Gastrocnemius medialis (tissue), 4 donors: ENCODE results near the gene GPA33. TPM values are rescaled to one million over a fixed set of nuclear protein-coding genes. Genes with fewer than 3 reads are reported as not detected.

ENCODE experiments used
- ATAC-seq, 2 donors: fragments of 150-250 bp; one replicate each; pipeline ENCODE4 v1.9.1; 2016
- DNase-seq, 2 donors: peaks; one replicate each; pipeline ENCODE4 v3.0.0-alpha.2; 2019
- H3K27ac ChIP-seq, 4 donors: fragments of 200-600 bp; sonication (generic); 1 replicate in 1 of 4; 2 replicates in 3 of 4; pipeline ENCODE4 v1.5.1; 2016 to 2018; ENCODE audit warnings: mild to moderate bottlenecking in 2 of 4, moderate library complexity in 1 of 4
- H3K27me3 ChIP-seq, 3 donors: fragments of 200-600 bp; sonication (generic) in 2 of 3; 1 replicate in 1 of 3; 2 replicates in 2 of 3; pipeline versions ENCODE4 v1.5.1 to v1.6.0; 2016 to 2019; ENCODE audit warnings: mild to moderate bottlenecking in 1 of 3, moderate library complexity in 1 of 3
- H3K36me3 ChIP-seq, 2 donors: fragments of 200-600 bp; sonication (generic) in 1 of 2; one replicate each; pipeline ENCODE4 v1.5.1; 2017 to 2018
- H3K4me1 ChIP-seq, 2 donors: fragments of 200-600 bp; sonication (generic) in 1 of 2; one replicate each; pipeline ENCODE4 v1.5.1; 2016 to 2017; ENCODE audit warnings: mild to moderate bottlenecking in 2 of 2
- H3K4me3 ChIP-seq, 4 donors: fragments of 200-600 bp; sonication (generic) in 3 of 4; 1 replicate in 1 of 4; 2 replicates in 3 of 4; pipeline ENCODE4 v1.5.1; 2016 to 2019; ENCODE audit warnings: mild to moderate bottlenecking in 2 of 4
- H3K9me3 ChIP-seq, 3 donors: fragments of 200-600 bp; sonication (generic) in 2 of 3; 1 replicate in 1 of 3; 2 replicates in 2 of 3; pipeline ENCODE4 v1.5.1; 2016 to 2019
- POLR2A ChIP-seq, 2 donors: fragments of 450-650 bp; IDR thresholded peaks; one replicate each; pipeline ENCODE4 v1.6.1; 2017; ENCODE audit warnings: antibody characterized with exemption in 2 of 2, mild to moderate bottlenecking in 2 of 2, moderate library complexity in 2 of 2
- in situ Hi-C, 4 donors: fragments of 200-750 bp; cut with MboI; loops; one replicate each; pipeline versions ENCODE4 v1.15.0 to v1.8.0; 2017; ENCODE audit warnings: low sequenced_read_pairs in 4 of 4
- intact Hi-C: fragments of 100-400 bp; cut with DNase I; formaldehyde crosslinking; loops from one replicate; pipeline ENCODE4 v1.15.1; 2023; ENCODE audit warnings: low total_unique reads
- total RNA-seq, 4 donors: library from RNA; depleted of rRNA; stranded (reverse); fragments of >200 nt; gene quantifications; one replicate each; pipeline versions ENCODE4 v1.1.0 to v1.2.3, GENCODE V29; 2016
- TF ChIP-seq, protein P1 (sequence below), 5 experiments: fragments of 450-650 bp in 3 of 5; fragments of 200-600 bp in 2 of 5; sonication (generic) in 2 of 5; IDR thresholded peaks in 4 of 5; conservative IDR thresholded peaks in 1 of 5; 1 replicate in 4 of 5; 2 replicates in 1 of 5; pipeline ENCODE4 v1.5.1; 2016 to 2019; ENCODE audit warnings: antibody characterized with exemption in 5 of 5, mild to moderate bottlenecking in 3 of 5, moderate library complexity in 3 of 5

Gene GPA33
- total RNA-seq, 4 donors from 2014 or later: 1.9 TPM; not detected in 3

DNA sequence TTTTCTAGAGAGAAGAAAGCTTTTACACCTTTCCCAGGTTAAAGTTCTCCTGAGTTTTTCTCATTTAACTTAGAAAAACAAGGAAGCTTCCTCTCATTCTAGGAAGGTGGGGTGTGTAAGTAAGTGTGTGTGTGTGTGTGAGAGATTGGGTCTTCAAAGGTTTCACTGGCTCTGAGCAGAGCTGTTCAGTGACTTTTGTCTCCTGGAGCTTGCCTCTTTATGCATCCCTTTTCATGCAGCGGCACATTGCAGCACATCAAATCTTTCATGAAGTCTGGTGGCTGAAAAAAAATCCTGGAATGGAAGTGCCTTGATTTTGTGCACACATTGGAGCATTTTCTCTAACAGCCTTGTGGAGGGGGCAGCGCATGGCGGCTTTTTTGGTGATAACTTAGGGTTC lies 3.4 kb downstream of the GPA33 start:
- TF ChIP-seq, protein P1, sequence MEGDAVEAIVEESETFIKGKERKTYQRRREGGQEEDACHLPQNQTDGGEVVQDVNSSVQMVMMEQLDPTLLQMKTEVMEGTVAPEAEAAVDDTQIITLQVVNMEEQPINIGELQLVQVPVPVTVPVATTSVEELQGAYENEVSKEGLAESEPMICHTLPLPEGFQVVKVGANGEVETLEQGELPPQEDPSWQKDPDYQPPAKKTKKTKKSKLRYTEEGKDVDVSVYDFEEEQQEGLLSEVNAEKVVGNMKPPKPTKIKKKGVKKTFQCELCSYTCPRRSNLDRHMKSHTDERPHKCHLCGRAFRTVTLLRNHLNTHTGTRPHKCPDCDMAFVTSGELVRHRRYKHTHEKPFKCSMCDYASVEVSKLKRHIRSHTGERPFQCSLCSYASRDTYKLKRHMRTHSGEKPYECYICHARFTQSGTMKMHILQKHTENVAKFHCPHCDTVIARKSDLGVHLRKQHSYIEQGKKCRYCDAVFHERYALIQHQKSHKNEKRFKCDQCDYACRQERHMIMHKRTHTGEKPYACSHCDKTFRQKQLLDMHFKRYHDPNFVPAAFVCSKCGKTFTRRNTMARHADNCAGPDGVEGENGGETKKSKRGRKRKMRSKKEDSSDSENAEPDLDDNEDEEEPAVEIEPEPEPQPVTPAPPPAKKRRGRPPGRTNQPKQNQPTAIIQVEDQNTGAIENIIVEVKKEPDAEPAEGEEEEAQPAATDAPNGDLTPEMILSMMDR (IDR thresholded peaks at IDR 0.05 in 4 of 5, conservative IDR thresholded peaks at IDR 0.05 in 1 of 5): no peak
- TF ChIP-seq POLR2A (IDR thresholded peaks at IDR 0.05): no peak
- Histone ChIP-seq H3K9me3 (no peaks in the 10 kb centered on the region), H3K27ac (peak overlapping the region in 1 of 4 donors; percentile 66), H3K4me1 (peaks cover 22 to 33% of the 10 kb centered on the region in 2 donors), H3K36me3 (no peaks in the 10 kb centered on the region), H3K4me3 (no peak overlapping the region), H3K27me3 (no peaks in the 10 kb centered on the region)
- in situ Hi-C loops: no loop called here
- DNase-seq: no peak
- intact Hi-C loops: no loop called here
- no peak for ATAC-seq

GRCh38 chr1:167086033-167086432 lies 4.1 kb downstream of the GPA33 start:
- Histone ChIP-seq H3K27me3 (no peaks in the 10 kb centered on the region), H3K9me3 (no peaks in the 10 kb centered on the region), H3K27ac (peak overlapping the region; percentile 5 to 66 (median 35)), H3K36me3 (no peaks in the 10 kb centered on the region), H3K4me1 (peaks cover 22 to 29% of the 10 kb centered on the region in 2 donors), H3K4me3 (no peak overlapping the region)
- in situ Hi-C loops (no loop called here), intact Hi-C loops (no loop called here)
- DNase-seq (no peak), ATAC-seq (peak in 1 of 2 donors; percentile 48)
- TF ChIP-seq, protein P1 (IDR thresholded peaks at IDR 0.05 in 4 of 5, conservative IDR thresholded peaks at IDR 0.05 in 1 of 5): peak in 1 of 5 experiments; percentile 14
- TF ChIP-seq POLR2A (IDR thresholded peaks at IDR 0.05): no peak

DNA sequence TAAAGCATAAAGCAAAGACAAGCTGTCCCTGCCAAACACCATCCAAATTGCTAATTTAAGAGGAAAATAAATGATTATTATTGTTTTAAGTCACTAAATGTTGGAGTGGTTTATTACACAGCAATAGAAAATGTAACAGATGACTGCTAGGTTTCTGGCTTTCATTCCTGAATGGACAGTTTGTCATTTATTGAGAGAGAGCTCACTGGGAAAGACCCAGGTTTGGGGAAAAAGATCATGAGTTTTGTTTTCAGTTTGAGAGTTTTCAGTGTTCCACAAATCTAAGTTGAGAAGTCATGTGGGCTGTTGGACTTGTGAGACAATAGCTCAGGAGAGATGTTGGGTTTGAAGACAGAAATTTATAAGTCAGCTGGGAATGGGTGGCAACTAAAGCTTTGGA lies 5.4 kb downstream of the GPA33 start:
- Histone ChIP-seq H3K27me3 (no peaks in the 10 kb centered on the region), H3K4me1 (peaks cover 22 to 23% of the 10 kb centered on the region in 2 donors), H3K4me3 (no peak overlapping the region), H3K9me3 (no peaks in the 10 kb centered on the region), H3K27ac (no peak overlapping the region), H3K36me3 (no peaks in the 10 kb centered on the region)
- ATAC-seq: no peak
- DNase-seq: no peak
- TF ChIP-seq POLR2A (IDR thresholded peaks at IDR 0.05): no peak
- TF ChIP-seq, protein P1 (IDR thresholded peaks at IDR 0.05 in 4 of 5, conservative IDR thresholded peaks at IDR 0.05 in 1 of 5): no peak
- in situ Hi-C loops: no loop called here
- intact Hi-C loops: loop anchor here (5.0 kb wide), 1 partner anchor 33 kb away; no protein-coding TSS in a partner anchor

DNA sequence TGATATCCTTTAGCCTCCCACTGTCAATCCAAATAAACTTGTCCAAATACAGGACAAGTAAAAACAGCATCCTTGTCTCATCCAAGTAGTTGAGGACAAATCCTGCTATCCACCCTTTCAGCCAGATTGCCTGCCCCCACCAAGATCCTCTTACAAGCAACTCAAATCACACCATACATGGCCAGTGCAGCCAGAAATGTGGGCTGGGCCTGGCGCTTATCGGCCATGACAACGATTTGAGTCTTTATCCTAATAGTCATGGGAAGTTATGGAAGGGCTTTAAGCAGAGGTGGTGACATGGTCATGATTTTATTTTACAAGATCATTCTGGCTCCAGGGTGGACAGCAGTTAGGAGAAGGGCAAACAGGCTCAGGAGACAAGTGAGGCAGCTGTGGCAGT lies 6.3 kb downstream of the GPA33 start:
- TF ChIP-seq, protein P1 (IDR thresholded peaks at IDR 0.05 in 4 of 5, conservative IDR thresholded peaks at IDR 0.05 in 1 of 5): no peak
- no peak for TF ChIP-seq POLR2A (IDR thresholded peaks at IDR 0.05)
- no peaks in the 10 kb centered on the region for H3K9me3 ChIP-seq
- in situ Hi-C loops: no loop called here
- H3K27ac ChIP-seq: no peak overlapping the region
- no peak for DNase-seq
- no peak for ATAC-seq
- H3K36me3 ChIP-seq: no peaks in the 10 kb centered on the region
- no peak overlapping the region for H3K4me3 ChIP-seq
- intact Hi-C loops: loop anchor here (5.0 kb wide), 1 partner anchor 33 kb away; no protein-coding TSS in a partner anchor
- H3K27me3 ChIP-seq: no peaks in the 10 kb centered on the region
- peaks cover 22 to 23% of the 10 kb centered on the region in 2 donors for H3K4me1 ChIP-seq
